HCT116 (cell line): Measurements from ENCODE around the gene PDE6D. TPM values are rescaled to one million over a fixed set of nuclear protein-coding genes. Genes with fewer than 3 reads are reported as not detected.

Experiments
- ATAC-seq: fragments of 200-7000 bp; cut with Tn5 transposase; 2 replicates; pipeline ENCODE4 v1.9.1; 2020; ENCODE audit warnings: mild to moderate bottlenecking, moderate library complexity
- BruUV-seq: library from RNA; stranded (reverse); fragments of 400-500 nt; replicated peaks from 2 replicates; lab custom pipeline; 2021; lab: Mats Ljungman, UMichigan
- CTCF ChIA-PET: fragments of 300-600 bp; sonication (Branson Sonifier 250); formaldehyde crosslinking; loops from one replicate; lab custom pipeline; 2021; ENCODE audit warnings: antibody characterized with exemption; lab: Charles Lee
- POLR2A ChIA-PET: fragments of 300-600, 350-600 bp; sonication (Branson Sonifier 250); formaldehyde crosslinking; loops from one replicate; lab custom pipeline; 2021; ENCODE audit warnings: antibody characterized with exemption; lab: Charles Lee
- RAD21 ChIA-PET, 2 experiments: fragments of 300-600 bp; sonication (Branson Sonifier 250); formaldehyde crosslinking; loops; one replicate each; lab custom pipeline; 2023; ENCODE audit warnings: low total read pairs in 2 of 2; ENCODE audit not compliant: uncharacterized antibody in 2 of 2, unreplicated experiment in 2 of 2, low non-redundant PET in 1 of 2; lab: Charles Lee
- DNase-seq: peaks from one replicate; pipeline ENCODE4 v3.0.0-alpha.2; 2010; ENCODE audit warnings: low read depth, low spot score
- H2AFZ ChIP-seq: fragments of 200-600 bp; shearing (Covaris generic), sonication (generic); 2 replicates; pipeline ENCODE4 v1.6.1; 2017; ENCODE audit warnings: low read depth, mixed run types, mixed read lengths, antibody characterized with exemption, low read length; ENCODE audit not compliant: poor library complexity, severe bottlenecking
- H3K27ac ChIP-seq: 2 replicates; pipeline ENCODE4 v1.5.1; 2012; ENCODE audit warnings: low read depth, low read length
- H3K27me3 ChIP-seq: fragments of 200-600 bp; sonication (generic); 2 replicates; pipeline ENCODE4 v1.6.1; 2016; ENCODE audit warnings: mixed run types, low read length, mixed read lengths; ENCODE audit not compliant: insufficient read depth
- H3K36me3 ChIP-seq, 2 experiments: fragments of 200-500 bp in 1 of 2; fragments of 200-600 bp in 1 of 2; sonication (Bioruptor generic) in 1 of 2; sonication (generic) in 1 of 2; 2 replicates each; pipeline versions ENCODE4 v1.5.1 to v1.6.1; 2014 to 2016; ENCODE audit warnings: low read length in 2 of 2, inconsistent platforms in 1 of 2, mixed read lengths in 1 of 2, mixed run types in 1 of 2; ENCODE audit not compliant: insufficient read depth in 2 of 2, control insufficient read depth in 1 of 2
- H3K4me1 ChIP-seq, 2 experiments: fragments of 200-600 bp in 1 of 2; sonication (generic) in 1 of 2; 2 replicates each; pipeline versions ENCODE4 v1.5.1 to v1.6.1; 2012 to 2017; ENCODE audit warnings: low read length in 2 of 2, inconsistent platforms in 1 of 2, mild to moderate bottlenecking in 1 of 2, mixed read lengths in 1 of 2, mixed run types in 1 of 2, moderate library complexity in 1 of 2; ENCODE audit not compliant: insufficient read depth in 2 of 2, control insufficient read depth in 1 of 2
- H3K4me2 ChIP-seq: fragments of 200-600 bp; sonication (generic); 2 replicates; pipeline ENCODE4 v1.6.1; 2017; ENCODE audit warnings: mixed run types, low read length, mixed read lengths
- H3K4me3 ChIP-seq, 2 experiments: fragments of 200-600 bp in 1 of 2; sonication (generic) in 1 of 2; replicated peaks in 1 of 2; 2 replicates each; pipeline ENCODE4 v1.5.1; 2011 to 2016; ENCODE audit warnings: low read length in 2 of 2, control low read depth in 1 of 2, low read depth in 1 of 2, mild to moderate bottlenecking in 1 of 2, mixed read lengths in 1 of 2, mixed run types in 1 of 2
- H3K79me2 ChIP-seq: fragments of 200-600 bp; sonication (generic); 2 replicates; pipeline ENCODE4 v1.6.1; 2017; ENCODE audit warnings: mild to moderate bottlenecking, mixed run types, low read length, moderate library complexity, mixed read lengths; ENCODE audit not compliant: insufficient read depth
- H3K9ac ChIP-seq: fragments of 200-600 bp; sonication (generic); 2 replicates; pipeline ENCODE4 v1.6.1; 2016; ENCODE audit warnings: low read length, mixed read lengths
- H3K9me2 ChIP-seq: fragments of 200-600 bp; sonication (generic), shearing (Covaris generic); 2 replicates; pipeline ENCODE4 v1.6.1; 2017; ENCODE audit warnings: mixed run types, mild to moderate bottlenecking, moderate library complexity; ENCODE audit not compliant: insufficient read depth
- H3K9me3 ChIP-seq, 2 experiments: fragments of 200-500 bp in 1 of 2; fragments of 200-600 bp in 1 of 2; sonication (Bioruptor generic) in 1 of 2; sonication (generic) in 1 of 2; 2 replicates each; pipeline ENCODE4 v1.6.1; 2014 to 2017; ENCODE audit warnings: low read length in 2 of 2, mixed read lengths in 2 of 2, inconsistent platforms in 1 of 2, low read depth in 1 of 2, mild to moderate bottlenecking in 1 of 2, mixed run types in 1 of 2, moderate library complexity in 1 of 2; ENCODE audit not compliant: control insufficient read depth in 1 of 2, insufficient read depth in 1 of 2
- H4K20me1 ChIP-seq: fragments of 200-600 bp; sonication (generic), shearing (Covaris generic); 2 replicates; pipeline ENCODE4 v1.6.1; 2017; ENCODE audit warnings: mixed run types, mild to moderate bottlenecking, moderate library complexity; ENCODE audit not compliant: insufficient read depth
- ATF3 ChIP-seq: IDR thresholded peaks from 2 replicates; pipeline ENCODE4 v1.6.1; 2012
- CTCF ChIP-seq, 3 experiments: fragments of 200-600 bp in 1 of 3; sonication (generic) in 1 of 3; IDR thresholded peaks in 2 of 3; conservative IDR thresholded peaks in 1 of 3; 2 replicates each; pipeline ENCODE4 v1.5.1; 2012 to 2017; ENCODE audit warnings: low read depth in 2 of 3, low read length in 2 of 3, antibody characterized with exemption in 1 of 3, borderline replicate concordance in 1 of 3, control low read depth in 1 of 3, mild to moderate bottlenecking in 1 of 3, mixed read lengths in 1 of 3, mixed run types in 1 of 3, moderate library complexity in 1 of 3; ENCODE audit not compliant: insufficient read depth in 1 of 3
- EGR1 ChIP-seq: IDR thresholded peaks from 2 replicates; pipeline ENCODE4 v1.6.1; 2012; ENCODE audit warnings: low read depth
- ELF1 ChIP-seq: IDR thresholded peaks from 2 replicates; pipeline ENCODE4 v1.6.1; 2012; ENCODE audit warnings: low read depth, borderline replicate concordance
- JUND ChIP-seq: IDR thresholded peaks from 2 replicates; pipeline ENCODE4 v1.6.1; 2012
- MAX ChIP-seq: IDR thresholded peaks from 2 replicates; pipeline ENCODE4 v1.6.1; 2012
- SRF ChIP-seq: IDR thresholded peaks from 2 replicates; pipeline ENCODE4 v1.6.1; 2012; ENCODE audit warnings: low read depth
- ZBTB33 ChIP-seq: IDR thresholded peaks from 2 replicates; pipeline ENCODE4 v1.6.1; 2011; ENCODE audit warnings: mild to moderate bottlenecking, low read length, moderate library complexity; ENCODE audit not compliant: insufficient replicate concordance; ENCODE audit errors: extremely low read depth
- intact Hi-C: fragments of 100-400 bp; cut with micrococcal nuclease; formaldehyde crosslinking; loops from 2 replicates; pipeline ENCODE4 v1.10.0; 2022
- total RNA-seq: library from RNA; stranded (reverse); gene quantifications from one replicate; pipeline ENCODE4 v1.2.1, GENCODE V29; 2021; ENCODE audit not compliant: unreplicated experiment

Gene PDE6D
- total RNA-seq, 1 experiment from 2014 or later: 26.6 TPM

GRCh38 chr2:231709981-231710798, 70.9 kb downstream of the PDE6D start (continued):
- TF ChIP-seq EGR1: no peak

- H3K9ac ChIP-seq: peak overlapping the region; percentile 94
- TF ChIP-seq ZBTB33 (no peak), JUND (no peak), SRF (no peak), ELF1 (no peak), MAX (no peak), ATF3 (no peak), CTCF (IDR thresholded peaks at IDR 0.05 in 2 of 3, conservative IDR thresholded peaks at IDR 0.05 in 1 of 3; ENCODE audit: borderline replicate concordance in 1 of 3, insufficient read depth in 1 of 3, low read depth in 2 of 3, low read length in 2 of 3) (no peak)
- TF ChIP-seq, all 23 proteins: peak for 0
- no peaks in the 10 kb centered on the region for H3K9me2 ChIP-seq
- ATAC-seq (no peak), DNase-seq (no peak)
- peaks cover 58% of the 10 kb centered on the region for H3K79me2 ChIP-seq
- H3K36me3 ChIP-seq: peaks cover 19 to 38% of the 10 kb centered on the region in 2 experiments
- BruUV-seq: no TSS peak
- H3K27me3 ChIP-seq: no peaks in the 10 kb centered on the region
- ChIA-PET CTCF (interaction anchor here (1.0 kb wide), 1 partner anchor 67 kb away, joined by 4 read pairs; no protein-coding TSS in a partner anchor), RAD21 (no interaction called here), POLR2A (interaction anchor here (1.5 to 5.5 kb wide), 2 partner anchors 37 to 245 kb away, joined by 3 to 34 read pairs; partner anchors contain the start of gene NCL)
- H3K4me3 ChIP-seq: peak overlapping the region; percentile 69 to 94
- intact Hi-C loops: loop anchor here (5.0 kb wide), 1 partner anchor 247 kb away; the partner anchor contains the start of gene NCL
- peaks cover 31% of the 10 kb centered on the region; the same call in 1 of the 2 replicates for H4K20me1 ChIP-seq
- H3K9me3 ChIP-seq: no peaks in the 10 kb centered on the region
- peaks cover 23 to 59% of the 10 kb centered on the region in 2 experiments for H3K4me1 ChIP-seq
- H2AFZ ChIP-seq: no peak overlapping the region
- H3K4me2 ChIP-seq: peak overlapping the region; percentile 93
- peak overlapping the region; percentile 99 for H3K27ac ChIP-seq
Observed at GRCh38 chr2:231709636-231709980, 71.5 kb downstream of the PDE6D start.
